Ovary (tissue), 9 donors: ENCODE measurements around the gene ZNF311. TPM values are rescaled to one million over a fixed set of nuclear protein-coding genes. Genes with fewer than 3 reads are reported as not detected.

Experiments
- DNase-seq, 5 donors: peaks; one replicate each; pipeline ENCODE4 v3.0.0-alpha.2; 2019 to 2020
- H3K27ac ChIP-seq, 2 donors: fragments of 200-600 bp; one replicate each; pipeline versions ENCODE4 v1.5.1 to v1.8.0; 2019 to 2022
- H3K27me3 ChIP-seq: fragments of 200-600 bp; one replicate; pipeline ENCODE4 v1.8.0; 2022
- H3K36me3 ChIP-seq: fragments of 200-600 bp; sonication (generic); one replicate; pipeline ENCODE4 v1.5.1; 2019
- H3K4me1 ChIP-seq: one replicate; pipeline ENCODE4 v1.8.1; 2013; ENCODE audit warnings: mild to moderate bottlenecking, moderate library complexity; ENCODE audit not compliant: insufficient read depth
- H3K4me3 ChIP-seq: fragments of 200-600 bp; sonication (generic); one replicate; pipeline ENCODE4 v1.5.1; 2017
- H3K9me3 ChIP-seq, 2 donors: fragments of 200-600 bp in 1 of 2; sonication (generic) in 1 of 2; one replicate each; pipeline versions ENCODE4 v1.5.1 to v1.8.1; 2013 to 2019; ENCODE audit warnings: mild to moderate bottlenecking in 1 of 2, moderate library complexity in 1 of 2
- EP300 ChIP-seq: sonication (generic); formaldehyde crosslinking; IDR thresholded peaks from one replicate; pipeline ENCODE4 v1.6.1; 2017; ENCODE audit warnings: antibody characterized with exemption
- POLR2A ChIP-seq: fragments of 450-650 bp; IDR thresholded peaks from one replicate; pipeline ENCODE4 v1.6.1; 2017; ENCODE audit warnings: antibody characterized with exemption, mild to moderate bottlenecking, moderate library complexity
- WGBS, 3 donors: extraction: QIAGEN DNeasy Blood & Tissue Kit in 1 of 3; methylation state at CpG; one replicate each; pipeline versions ENCODE4 v1.1.5 to v1.1.7; 2013 to 2017; 5-methylcytosine and 5-hydroxymethylcytosine counted together
- intact Hi-C, 4 donors: fragments of 100-400 bp; cut with DNase I; formaldehyde crosslinking; loops; one replicate each; pipeline versions ENCODE4 v1.11.0 to v1.15.1; 2022 to 2023
- polyA plus RNA-seq, 2 donors: library from polyadenylated mRNA; stranded (reverse); fragments of 200-250 nt in 1 of 2; fragments of 350-450 nt in 1 of 2; fragmentation: Illumina TruSeq in 1 of 2; extraction: RNeasy Lipid Tissue Mini Kit (QIAGEN cat#74804) in 1 of 2; gene quantifications; one replicate each; pipeline ENCODE4 v1.2.3, GENCODE V29; 2013 to 2014
- small RNA-seq: library from RNA; depleted of rRNA; stranded (forward); fragments of <200 nt; gene quantifications from one replicate; pipeline ENCODE3, GENCODE V24; 2016
- total RNA-seq, 7 donors: library from RNA; depleted of rRNA in 2 of 7; stranded (reverse); fragments of >200 nt in 2 of 7; fragmentation: NEBNext Ultra II Directional in 3 of 7; extraction: Animal tissue kit (Norgen Biotek cat#: 25700) in 3 of 7; gene quantifications; one replicate each; pipeline versions ENCODE4 v1.1.0 to v1.2.4, GENCODE V29; 2016 to 2023
- TF ChIP-seq, protein P1 (sequence below), 3 donors: fragments of 450-650 bp in 2 of 3; fragments of 200-600 bp in 1 of 3; IDR thresholded peaks; one replicate each; pipeline versions ENCODE4 v1.5.1 to v1.8.0; 2016 to 2022; ENCODE audit warnings: antibody characterized with exemption in 3 of 3, mild to moderate bottlenecking in 1 of 3
- donor health status: DM: no; HTN: no; CAD: no; lungs with moderate emphysema.
- donor health status: DM: no; HTN: no; CAD: no.
- donor health status: Bipolar disorder and iron deficiency.
- donor health status: DM: yes; HTN: yes; CAD: no.
- donor health status: DM: no; HTN: no; CAD: no.
- donor health status: DM: yes; HTN: yes; CAD: no.

The ZNF311 gene
- total and polyA plus RNA-seq, 9 donors: 0.34 to 3.3 (median 1.4) TPM

DNA sequence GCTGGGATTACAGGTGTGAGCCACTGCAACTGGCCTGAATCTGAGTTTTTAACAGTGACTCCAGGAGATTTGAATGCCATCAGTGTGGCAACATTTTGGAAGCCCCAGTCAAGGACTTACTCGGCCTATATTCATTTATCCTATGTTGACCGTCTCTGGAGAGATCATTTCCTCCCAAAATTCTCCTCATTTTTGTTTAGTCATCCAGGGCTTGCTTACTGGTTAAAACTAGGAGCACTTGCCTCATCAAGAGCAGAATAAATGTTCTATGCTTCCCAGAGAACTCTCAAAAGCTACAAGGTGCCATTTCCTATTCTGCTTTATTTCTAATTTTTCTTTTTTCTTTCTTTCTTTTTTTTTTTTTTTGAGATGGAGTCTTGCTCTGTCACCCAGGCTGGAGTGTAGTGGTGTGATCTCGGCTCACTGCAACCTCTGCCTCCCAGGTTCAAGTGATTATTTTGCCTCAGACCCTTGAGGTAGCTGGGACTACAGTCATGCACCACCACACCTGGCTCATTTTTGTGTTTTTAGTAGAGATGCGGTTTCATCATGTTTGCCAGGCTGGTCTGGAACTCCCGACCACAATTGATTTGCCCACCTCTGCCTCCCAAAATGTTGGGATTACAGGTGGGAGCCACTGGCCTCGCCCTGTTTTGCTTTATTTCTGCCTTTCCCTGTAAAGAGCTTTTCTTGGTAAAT is 57.9 kb downstream of the ZNF311 start:
- WGBS, 3 donors: 73 to 78% (median 75%) methylated on average over 6 of the region's 6 CpGs
- intact Hi-C loops: no loop called here
- TF ChIP-seq EP300 (no peak), POLR2A (no peak)
- TF ChIP-seq, protein P1, sequence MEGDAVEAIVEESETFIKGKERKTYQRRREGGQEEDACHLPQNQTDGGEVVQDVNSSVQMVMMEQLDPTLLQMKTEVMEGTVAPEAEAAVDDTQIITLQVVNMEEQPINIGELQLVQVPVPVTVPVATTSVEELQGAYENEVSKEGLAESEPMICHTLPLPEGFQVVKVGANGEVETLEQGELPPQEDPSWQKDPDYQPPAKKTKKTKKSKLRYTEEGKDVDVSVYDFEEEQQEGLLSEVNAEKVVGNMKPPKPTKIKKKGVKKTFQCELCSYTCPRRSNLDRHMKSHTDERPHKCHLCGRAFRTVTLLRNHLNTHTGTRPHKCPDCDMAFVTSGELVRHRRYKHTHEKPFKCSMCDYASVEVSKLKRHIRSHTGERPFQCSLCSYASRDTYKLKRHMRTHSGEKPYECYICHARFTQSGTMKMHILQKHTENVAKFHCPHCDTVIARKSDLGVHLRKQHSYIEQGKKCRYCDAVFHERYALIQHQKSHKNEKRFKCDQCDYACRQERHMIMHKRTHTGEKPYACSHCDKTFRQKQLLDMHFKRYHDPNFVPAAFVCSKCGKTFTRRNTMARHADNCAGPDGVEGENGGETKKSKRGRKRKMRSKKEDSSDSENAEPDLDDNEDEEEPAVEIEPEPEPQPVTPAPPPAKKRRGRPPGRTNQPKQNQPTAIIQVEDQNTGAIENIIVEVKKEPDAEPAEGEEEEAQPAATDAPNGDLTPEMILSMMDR (IDR thresholded peaks at IDR 0.05): no peak

DNA sequence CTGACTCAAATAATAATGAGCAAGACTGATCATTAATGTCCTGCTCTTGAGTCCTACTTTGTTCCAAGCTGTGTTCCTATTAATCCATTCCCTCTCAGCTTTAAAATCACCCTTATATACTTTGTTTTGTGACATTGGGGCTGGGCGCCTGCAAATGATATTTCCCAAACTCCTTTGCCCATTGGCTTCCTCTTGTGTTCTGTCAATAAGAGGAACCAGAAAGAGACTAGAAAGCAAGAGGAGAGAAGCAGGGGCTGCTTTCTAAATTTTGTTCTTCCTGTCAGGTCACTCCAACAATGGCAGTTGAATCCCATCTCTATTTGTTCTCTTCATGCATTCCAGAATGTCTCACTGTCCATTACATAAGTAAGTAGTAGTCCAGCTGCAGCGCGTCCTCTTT is 59.8 kb downstream of the ZNF311 start:
- DNase-seq: no peak
- Histone ChIP-seq H3K36me3 (no peaks in the 10 kb centered on the region), H3K4me1 (peaks cover 2% of the 10 kb centered on the region), H3K27ac (no peak overlapping the region), H3K4me3 (no peak overlapping the region), H3K9me3 (no peaks in the 10 kb centered on the region), H3K27me3 (no peaks in the 10 kb centered on the region)
- TF ChIP-seq EP300 (no peak), POLR2A (no peak)
- TF ChIP-seq, protein P1 (IDR thresholded peaks at IDR 0.05): no peak
- intact Hi-C loops: loop anchor here in 1 of 4 donors (2.0 kb wide), 1 partner anchor 35 kb away; no protein-coding TSS in a partner anchor
- WGBS, 3 donors: 82 to 93% (median 90%) methylated on average over 3 of the region's 3 CpGs

More for the DNA sequence above, 57.9 kb downstream of the ZNF311 start:
- no peak overlapping the region for H3K27ac ChIP-seq
- peaks cover 2% of the 10 kb centered on the region for H3K4me1 ChIP-seq
- H3K27me3 ChIP-seq: no peaks in the 10 kb centered on the region
- H3K36me3 ChIP-seq: no peaks in the 10 kb centered on the region
- no peak for DNase-seq
- no peak overlapping the region for H3K4me3 ChIP-seq
- H3K9me3 ChIP-seq: no peaks in the 10 kb centered on the region

Small RNA genes lying within 50 kb of the gene (small RNA-seq; reads per million reads assigned to genes)
- gene RN7SL471P: not detected

Other genes starting within 250 kb of the ZNF311 start
- 10 to 100 TPM; 43.7 to 57.6 (median 48.8) TPM for gene TRIM27, start 81.3 kb downstream of the ZNF311 start, total RNA-seq
- 10 to 100 TPM; 33.3 to 61.1 TPM for gene TRIM27, start 81.3 kb downstream of the ZNF311 start, polyA plus RNA-seq
- not detected for gene OR2W1, start 39.9 kb upstream of the ZNF311 start, total RNA-seq
- gene OR2W1, start 39.9 kb upstream of the ZNF311 start, polyA plus RNA-seq: not detected
- gene OR2B3, start 82.0 kb upstream of the ZNF311 start, total RNA-seq: not detected
- gene OR2B3, start 82.0 kb upstream of the ZNF311 start, polyA plus RNA-seq: not detected
- gene OR2J1, start 94.2 kb upstream of the ZNF311 start, total RNA-seq: not detected
- gene OR2J1, start 94.2 kb upstream of the ZNF311 start, polyA plus RNA-seq: not detected
- under 1 TPM in 3 of 7 donors, not detected in 4; 0.05 to 0.13 (median 0.12) TPM for gene OR2J3, start 102.7 kb upstream of the ZNF311 start, total RNA-seq
- not detected for gene OR2J3, start 102.7 kb upstream of the ZNF311 start, polyA plus RNA-seq
- gene OR2J2, start 165.6 kb upstream of the ZNF311 start, total RNA-seq: under 1 TPM in 2 of 7 donors, not detected in 5; 0.15 to 0.23 TPM
- not detected for gene OR2J2, start 165.6 kb upstream of the ZNF311 start, polyA plus RNA-seq